H1 (cell line): ENCODE results near the gene RAPGEF6. TPM values are rescaled to one million over a fixed set of nuclear protein-coding genes. Genes with fewer than 3 reads are reported as not detected.

Experiments
- CTCF ChIA-PET: fragments of 300-600 bp; sonication (Branson Sonifier 250); formaldehyde crosslinking; loops from one replicate; lab custom pipeline; 2021; ENCODE audit not compliant: partially characterized antibody; lab: Charles Lee
- POLR2A ChIA-PET: fragments of 300-600 bp; sonication (Branson Sonifier 250); formaldehyde crosslinking; loops from one replicate; lab custom pipeline; 2021; ENCODE audit warnings: inconsistent platforms; ENCODE audit not compliant: partially characterized antibody; lab: Charles Lee
- DNase-seq, 2 experiments: peaks; one replicate each; pipeline versions ENCODE4 v3.0.0 to v3.0.0-alpha.2; 2010 to 2022; ENCODE audit warnings: low spot score in 2 of 2, low read depth in 1 of 2, mixed read lengths in 1 of 2
- FAIRE-seq: peaks from 2 replicates; lab custom pipeline; 2011; peaks lifted over from hg19 to GRCh38; lab: Jason Lieb, UNC
- H2AFZ ChIP-seq: 2 replicates; pipeline ENCODE4 v1.8.1; 2012; ENCODE audit warnings: low read length, inconsistent platforms
- H2AK5ac ChIP-seq: 2 replicates; pipeline ENCODE4 v1.6.1; 2013; ENCODE audit warnings: low read depth, low read length
- H2BK120ac ChIP-seq: replicated peaks from 2 replicates; pipeline ENCODE3; 2013; ENCODE audit warnings: low read depth, low read length, inconsistent platforms
- H2BK12ac ChIP-seq: 2 replicates; pipeline ENCODE4 v1.6.1; 2013; ENCODE audit warnings: low read depth, low read length
- H2BK15ac ChIP-seq: 2 replicates; pipeline ENCODE4 v1.6.1; 2013; ENCODE audit warnings: low read length
- H2BK20ac ChIP-seq: 2 replicates; pipeline ENCODE4 v1.6.1; 2013; ENCODE audit warnings: low read length
- H2BK5ac ChIP-seq: 2 replicates; pipeline ENCODE4 v1.6.1; 2013; ENCODE audit warnings: low read depth, low read length
- H3K14ac ChIP-seq: 2 replicates; pipeline ENCODE4 v1.6.1; 2013; ENCODE audit warnings: inconsistent platforms; ENCODE audit not compliant: insufficient read length
- H3K18ac ChIP-seq: 2 replicates; pipeline ENCODE4 v1.6.1; 2013; ENCODE audit warnings: low read length; ENCODE audit errors: extremely low read depth
- H3K23ac ChIP-seq: 2 replicates; pipeline ENCODE4 v1.6.1; 2013; ENCODE audit warnings: inconsistent platforms; ENCODE audit not compliant: insufficient read length
- H3K23me2 ChIP-seq: 2 replicates; pipeline ENCODE4 v1.6.1; 2013; ENCODE audit warnings: low read depth, low read length
- H3K27ac ChIP-seq: 2 replicates; pipeline ENCODE4 v1.6.1; 2011; ENCODE audit warnings: low read depth, low read length, inconsistent platforms
- H3K27me3 ChIP-seq, 4 experiments: replicated peaks in 1 of 4; 1 replicate in 1 of 4; 2 replicates in 3 of 4; pipeline versions ENCODE4 v1.6.1 to v1.8.1; 2011 to 2013; ENCODE audit warnings: low read length in 3 of 4, mild to moderate bottlenecking in 3 of 4, inconsistent platforms in 2 of 4, mixed read lengths in 2 of 4, moderate library complexity in 1 of 4; ENCODE audit not compliant: control insufficient read depth in 3 of 4, insufficient read depth in 3 of 4; ENCODE audit errors: extremely low read depth in 1 of 4
- H3K36me3 ChIP-seq, 4 experiments: 2 replicates each; pipeline versions ENCODE4 v1.6.1 to v1.8.1; 2011 to 2013; ENCODE audit warnings: mild to moderate bottlenecking in 4 of 4, low read length in 3 of 4, moderate library complexity in 2 of 4, control low read depth in 1 of 4, inconsistent platforms in 1 of 4; ENCODE audit not compliant: insufficient read depth in 4 of 4, control insufficient read depth in 2 of 4
- H3K4ac ChIP-seq: replicated peaks from 2 replicates; pipeline ENCODE3; 2013; ENCODE audit warnings: low read length, low read depth, mixed read lengths, inconsistent platforms; ENCODE audit not compliant: insufficient read length
- H3K4me1 ChIP-seq, 4 experiments: replicated peaks in 1 of 4; 1 replicate in 1 of 4; 2 replicates in 3 of 4; pipeline versions ENCODE4 v1.6.1 to v1.8.1; 2011 to 2013; ENCODE audit warnings: low read length in 3 of 4, inconsistent platforms in 2 of 4, mixed read lengths in 1 of 4; ENCODE audit not compliant: insufficient read depth in 4 of 4, control insufficient read depth in 3 of 4
- H3K4me2 ChIP-seq, 2 experiments: 2 replicates each; pipeline versions ENCODE4 v1.6.1 to v1.8.1; 2011 to 2013; ENCODE audit warnings: low read depth in 2 of 2, low read length in 2 of 2, control low read depth in 1 of 2, inconsistent platforms in 1 of 2, mild to moderate bottlenecking in 1 of 2; ENCODE audit not compliant: insufficient read depth in 1 of 2
- H3K4me3 ChIP-seq, 4 experiments: fragments of 200-600, 300-600 bp in 1 of 4; sonication (generic), shearing (Covaris generic), sonication (Bioruptor Twin) in 1 of 4; 2 replicates each; pipeline versions ENCODE4 v1.5.1 to v1.8.1; 2011 to 2016; ENCODE audit warnings: low read length in 4 of 4, low read depth in 3 of 4, control low read depth in 2 of 4, inconsistent platforms in 2 of 4, mild to moderate bottlenecking in 2 of 4, mixed read lengths in 1 of 4, moderate library complexity in 1 of 4; ENCODE audit not compliant: insufficient read depth in 2 of 4; ENCODE audit errors: extremely low read depth in 1 of 4
- H3K56ac ChIP-seq: replicated peaks from 2 replicates; pipeline ENCODE3; 2013; ENCODE audit warnings: low read depth, mild to moderate bottlenecking, mixed read lengths, low read length, inconsistent platforms; ENCODE audit not compliant: insufficient read length
- H3K79me1 ChIP-seq: 2 replicates; pipeline ENCODE4 v1.6.1; 2013; ENCODE audit warnings: low read depth, low read length, control low read depth
- H3K79me2 ChIP-seq, 2 experiments: 2 replicates each; pipeline versions ENCODE4 v1.6.1 to v1.8.1; 2012 to 2013; ENCODE audit warnings: low read length in 2 of 2, mild to moderate bottlenecking in 2 of 2, inconsistent platforms in 1 of 2; ENCODE audit not compliant: insufficient read depth in 2 of 2, control insufficient read depth in 1 of 2
- H3K9ac ChIP-seq, 4 experiments: replicated peaks in 1 of 4; 1 replicate in 1 of 4; 2 replicates in 3 of 4; pipeline versions ENCODE4 v1.6.1 to v1.8.1; 2011 to 2013; ENCODE audit warnings: low read depth in 3 of 4, low read length in 3 of 4, control low read depth in 2 of 4, mild to moderate bottlenecking in 2 of 4, moderate library complexity in 2 of 4, inconsistent platforms in 1 of 4; ENCODE audit errors: extremely low read depth in 1 of 4
- H3K9me3 ChIP-seq, 2 experiments: 2 replicates each; pipeline versions ENCODE4 v1.6.1 to v1.8.1; 2012 to 2013; ENCODE audit warnings: mild to moderate bottlenecking in 2 of 2, moderate library complexity in 2 of 2, control low read depth in 1 of 2, inconsistent platforms in 1 of 2, low read depth in 1 of 2, low read length in 1 of 2, mixed read lengths in 1 of 2; ENCODE audit not compliant: insufficient read depth in 2 of 2
- H4K20me1 ChIP-seq, 2 experiments: replicated peaks in 1 of 2; 2 replicates each; pipeline versions ENCODE3 to v1.8.1; 2011 to 2013; ENCODE audit warnings: inconsistent platforms in 2 of 2, low read length in 2 of 2, mild to moderate bottlenecking in 1 of 2; ENCODE audit not compliant: insufficient read depth in 2 of 2, control insufficient read depth in 1 of 2
- H4K5ac ChIP-seq: 2 replicates; pipeline ENCODE4 v1.6.1; 2013; ENCODE audit warnings: low read length, low read depth, mixed read lengths, inconsistent platforms; ENCODE audit not compliant: insufficient read length
- H4K8ac ChIP-seq: 2 replicates; pipeline ENCODE4 v1.8.0; 2013; ENCODE audit warnings: mild to moderate bottlenecking, moderate library complexity, low read length, inconsistent platforms; ENCODE audit not compliant: insufficient read depth; ENCODE audit errors: extremely low read depth
- H4K91ac ChIP-seq: replicated peaks from 2 replicates; pipeline ENCODE3; 2013; ENCODE audit warnings: low read length, mixed read lengths, inconsistent platforms; ENCODE audit not compliant: insufficient read length
- CBX5 ChIP-seq: fragments of 300-800, 300-1000 bp; sonication (generic); IDR thresholded peaks from 2 replicates; pipeline ENCODE4 v1.7.1; 2016; ENCODE audit warnings: antibody characterized with exemption, low read length, low read depth
- EP300 ChIP-seq, 2 experiments: IDR thresholded peaks; 1 replicate in 1 of 2; 2 replicates in 1 of 2; pipeline ENCODE4 v1.6.1; 2011 to 2012; ENCODE audit warnings: low read depth in 2 of 2, low read length in 2 of 2, mild to moderate bottlenecking in 2 of 2, borderline replicate concordance in 1 of 2, inconsistent platforms in 1 of 2, moderate library complexity in 1 of 2
- FOSL1 ChIP-seq: IDR thresholded peaks from 2 replicates; pipeline ENCODE4 v1.6.1; 2011; ENCODE audit warnings: mild to moderate bottlenecking, low read depth, low read length, moderate library complexity; ENCODE audit not compliant: insufficient read depth
- HDAC6 ChIP-seq: IDR thresholded peaks from one replicate; pipeline ENCODE4 v1.7.1; 2012; ENCODE audit warnings: low read depth, mild to moderate bottlenecking, inconsistent platforms, low read length, moderate library complexity
- JUND ChIP-seq: IDR thresholded peaks from 2 replicates; pipeline ENCODE4 v1.6.1; 2011; ENCODE audit warnings: mild to moderate bottlenecking, improper control_type of control experiment, low read length
- POLR2A ChIP-seq, 2 experiments: IDR thresholded peaks; 1 replicate in 1 of 2; 2 replicates in 1 of 2; pipeline ENCODE4 v1.6.1; 2011; ENCODE audit warnings: low read depth in 2 of 2, low read length in 2 of 2, mild to moderate bottlenecking in 2 of 2; ENCODE audit errors: control extremely low read depth in 1 of 2
- RNF2 ChIP-seq: fragments of 200-900, 300-1000 bp; sonication (generic); IDR thresholded peaks from 2 replicates; pipeline ENCODE4 v1.7.1; 2016; ENCODE audit warnings: borderline replicate concordance, low read depth, mild to moderate bottlenecking, antibody characterized with exemption, low read length; ENCODE audit not compliant: poor library complexity, severe bottlenecking; ENCODE audit errors: missing control alignments
- SRF ChIP-seq: IDR thresholded peaks from 2 replicates; pipeline ENCODE4 v1.6.1; 2011; ENCODE audit warnings: mild to moderate bottlenecking, low read depth, low read length, moderate library complexity
- TBP ChIP-seq: IDR thresholded peaks from 2 replicates; pipeline ENCODE4 v1.6.1; 2011; ENCODE audit warnings: low read depth, low read length, improper control_type of control experiment
- YY1 ChIP-seq: IDR thresholded peaks from 2 replicates; pipeline ENCODE4 v1.6.1; 2011; ENCODE audit warnings: low read depth, mild to moderate bottlenecking, low read length
- WGBS, 2 experiments: shearing (Covaris generic) in 1 of 2; methylation state at CpG; one replicate each; pipeline versions ENCODE4 v1.1.6 to v1.1.7; 2013 to 2015; ENCODE audit warnings: low lambda C conversion rate in 2 of 2, mixed read lengths in 2 of 2, inconsistent platforms in 1 of 2, low coverage in 1 of 2, missing lambda C conversion rate in 1 of 2; ENCODE audit not compliant: insufficient replicate concordance in 2 of 2, insufficient coverage in 1 of 2, insufficient read length in 1 of 2; ENCODE audit errors: extremely low coverage in 1 of 2, missing lambda C conversion rate in 1 of 2; 5-methylcytosine and 5-hydroxymethylcytosine counted together
- polyA plus RNA-seq, 7 experiments: library from polyadenylated mRNA; depleted of rRNA in 3 of 7; stranded (reverse) in 5 of 7; unstranded in 2 of 7; fragments of >200 nt in 5 of 7; fragments of 200-250 nt in 2 of 7; gene quantifications; 1 replicate in 5 of 7; 2 replicates in 1 of 7; 4 replicates in 1 of 7; pipeline versions ENCODE4 v1.2.1 to v1.2.3, GENCODE V29; 2011 to 2013; ENCODE audit warnings: missing spikeins in 2 of 7, mixed read lengths in 2 of 7
- total RNA-seq: library from RNA; stranded (reverse); fragmentation: NEBNext Ultra II Directional; extraction: Animal tissue kit (Norgen Biotek cat#: 25700); gene quantifications from 2 replicates; pipeline ENCODE4 v1.2.1, GENCODE V29; 2021

The RAPGEF6 gene
- total and polyA plus RNA-seq, 2 of the 8 experiments (the other 6 are each of a cell fraction or from before 2014, with no cell fraction given) = 4.8 to 20.0 TPM

DNA sequence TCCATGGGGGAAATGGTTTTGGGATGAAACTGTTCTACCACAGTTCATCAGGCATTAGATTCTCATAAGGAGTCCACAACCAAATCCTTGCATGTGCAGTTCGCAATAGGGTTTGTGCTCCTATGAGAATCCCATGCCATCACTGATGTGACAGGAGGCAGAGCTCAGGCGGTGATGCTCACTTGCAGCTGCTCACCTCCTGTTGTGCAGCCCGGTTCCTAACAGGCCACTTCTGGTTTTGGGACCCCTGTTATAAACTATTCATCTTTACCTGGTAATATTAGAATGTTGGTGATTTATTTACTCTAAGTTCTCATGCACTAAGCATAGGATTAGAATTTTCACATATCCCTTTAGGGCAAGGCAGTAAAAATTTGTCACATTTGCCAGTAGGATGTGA is 248.9 kb downstream of the RAPGEF6 start:
- Histone ChIP-seq H3K9me3 (no peaks in the 10 kb centered on the region), H4K5ac (no peak overlapping the region), H2BK120ac (no peak overlapping the region), H3K4me2 (no peak overlapping the region), H2BK15ac (no peak overlapping the region), H2AFZ (no peak overlapping the region), H4K91ac (no peak overlapping the region), H4K8ac (no peak overlapping the region), H3K4me1 (peaks cover 0 to 4% (median 0%) of the 10 kb centered on the region in 4 experiments; a peak in 1 of 7 replicates), H3K4ac (no peak overlapping the region), H3K4me3 (no peak overlapping the region), H3K9ac (no peak overlapping the region), H3K27me3 (no peaks in the 10 kb centered on the region), H2BK12ac (no peak overlapping the region), H3K18ac (no peak overlapping the region), H3K23ac (no peak overlapping the region), H3K23me2 (no peaks in the 10 kb centered on the region), H3K79me1 (no peaks in the 10 kb centered on the region), H2BK20ac (no peak overlapping the region), H3K36me3 (peaks cover 0 to 2% (median 0%) of the 10 kb centered on the region in 4 experiments; a peak in 1 of 8 replicates), H3K56ac (no peak overlapping the region), H4K20me1 (peaks cover 0 to 3% of the 10 kb centered on the region in 2 experiments), H3K27ac (no peak overlapping the region), H3K14ac (no peak overlapping the region), H2BK5ac (no peak overlapping the region), H2AK5ac (no peak overlapping the region), H3K79me2 (no peaks in the 10 kb centered on the region)
- POLR2A ChIA-PET = no interaction called here
- DNase-seq (no peak), FAIRE-seq (no peak)
- CTCF ChIA-PET = interaction anchor here (1.4 to 1.6 kb wide), 2 partner anchors 11 to 28 kb away, joined by 4 read pairs; no protein-coding TSS in a partner anchor
- 84% methylated on average over 3 of the region's 3 CpGs; no CpG with 5 or more reads in 1 of the 2 experiments for WGBS, 2 experiments
- TF ChIP-seq EP300 (IDR thresholded peaks at IDR 0.05; ENCODE audit: borderline replicate concordance in 1 of 2, low read depth in 2 of 2, low read length in 2 of 2) = no peak
- TF ChIP-seq SRF = no peak
- no peak for TF ChIP-seq RNF2
- TF ChIP-seq HDAC6 = no peak
- no peak for TF ChIP-seq POLR2A (IDR thresholded peaks at IDR 0.05; ENCODE audit: control extremely low read depth in 1 of 2, low read depth in 2 of 2, low read length in 2 of 2)
- no peak for TF ChIP-seq JUND
- no peak for TF ChIP-seq YY1
- TF ChIP-seq CBX5 = no peak
- TF ChIP-seq TBP = no peak
- TF ChIP-seq FOSL1 = no peak
